Measurements from ENCODE around the gene NLGN1.

The NLGN1 gene

GRCh38 chr3:173641696-173642095 is 244.2 kb downstream of the NLGN1 start:
- no peak for TF ChIP-seq TCF4 (CRISPR knock-in tag; IDR thresholded peaks at IDR 0.05; ENCODE audit: borderline replicate concordance)
- TF ChIP-seq SNAI2 (CRISPR knock-in tag; IDR thresholded peaks at IDR 0.05): no peak
- no peak for TF ChIP-seq ISL1 (CRISPR knock-in tag; IDR thresholded peaks at IDR 0.05)
- TF ChIP-seq ARNTL (CRISPR knock-in tag; IDR thresholded peaks at IDR 0.05; ENCODE audit: borderline replicate concordance, low read depth): no peak
- no peak for TF ChIP-seq PATZ1 (CRISPR knock-in tag; IDR thresholded peaks at IDR 0.05; ENCODE audit: borderline replicate concordance)
- TF ChIP-seq ZNF8 (CRISPR knock-in tag; IDR thresholded peaks at IDR 0.05): no peak
- no peak for TF ChIP-seq ZNF70 (CRISPR knock-in tag; IDR thresholded peaks at IDR 0.05)
- TF ChIP-seq RARB (CRISPR knock-in tag; IDR thresholded peaks at IDR 0.05): no peak
- TF ChIP-seq ZFP30 (CRISPR knock-in tag; IDR thresholded peaks at IDR 0.05): no peak
- TF ChIP-seq POU6F1 (CRISPR knock-in tag; IDR thresholded peaks at IDR 0.05; ENCODE audit: borderline replicate concordance, low read depth): no peak
- TF ChIP-seq PPARA (CRISPR knock-in tag; IDR thresholded peaks at IDR 0.05; ENCODE audit: borderline replicate concordance): no peak
- no peak for TF ChIP-seq GLIS3 (CRISPR knock-in tag; IDR thresholded peaks at IDR 0.05)
- no peak for TF ChIP-seq CSRNP3 (CRISPR knock-in tag; IDR thresholded peaks at IDR 0.05)
- no peak for TF ChIP-seq ZC3H10 (CRISPR knock-in tag; IDR thresholded peaks at IDR 0.05)
- no peak for TF ChIP-seq TOX (CRISPR knock-in tag; IDR thresholded peaks at IDR 0.05; ENCODE audit: borderline replicate concordance)
- ATAC-seq: no peak

GRCh38 chr3:173644086-173645082 is 246.8 kb downstream of the NLGN1 start:
- no peak for ATAC-seq
- TF ChIP-seq ESRRG (CRISPR knock-in tag; IDR thresholded peaks at IDR 0.05): no peak
- no peak for TF ChIP-seq ISL1 (CRISPR knock-in tag; IDR thresholded peaks at IDR 0.05)

GRCh38 chr3:173650596-173650995 is 253.1 kb downstream of the NLGN1 start:
- no peak for ATAC-seq
- no peak for TF ChIP-seq RARB (CRISPR knock-in tag; IDR thresholded peaks at IDR 0.05)
- TF ChIP-seq TSHZ2 (CRISPR knock-in tag; IDR thresholded peaks at IDR 0.05): no peak
- no peak for TF ChIP-seq OSR1 (CRISPR knock-in tag; IDR thresholded peaks at IDR 0.05)
- TF ChIP-seq CSDC2 (CRISPR knock-in tag; IDR thresholded peaks at IDR 0.05): no peak
- TF ChIP-seq ZC3H10 (CRISPR knock-in tag; IDR thresholded peaks at IDR 0.05): no peak
- TF ChIP-seq ARNTL (CRISPR knock-in tag; IDR thresholded peaks at IDR 0.05; ENCODE audit: borderline replicate concordance, low read depth): no peak
- no peak for TF ChIP-seq ZNF70 (CRISPR knock-in tag; IDR thresholded peaks at IDR 0.05)
- no peak for TF ChIP-seq POU6F1 (CRISPR knock-in tag; IDR thresholded peaks at IDR 0.05; ENCODE audit: borderline replicate concordance, low read depth)
- TF ChIP-seq BACH2 (CRISPR knock-in tag; IDR thresholded peaks at IDR 0.05; ENCODE audit: borderline replicate concordance): no peak
- no peak for TF ChIP-seq SNAI2 (CRISPR knock-in tag; IDR thresholded peaks at IDR 0.05)
- no peak for TF ChIP-seq ZNF565 (CRISPR knock-in tag; conservative IDR thresholded peaks at IDR 0.05; ENCODE audit: low read depth)
- no peak for TF ChIP-seq PPARA (CRISPR knock-in tag; IDR thresholded peaks at IDR 0.05; ENCODE audit: borderline replicate concordance)
- TF ChIP-seq TOX (CRISPR knock-in tag; IDR thresholded peaks at IDR 0.05; ENCODE audit: borderline replicate concordance): no peak
- no peak for TF ChIP-seq ESRRG (CRISPR knock-in tag; IDR thresholded peaks at IDR 0.05)
- TF ChIP-seq ZFP30 (CRISPR knock-in tag; IDR thresholded peaks at IDR 0.05): no peak
- no peak for TF ChIP-seq PATZ1 (CRISPR knock-in tag; IDR thresholded peaks at IDR 0.05; ENCODE audit: borderline replicate concordance)
- no peak for TF ChIP-seq CREB5 (CRISPR knock-in tag; IDR thresholded peaks at IDR 0.05; ENCODE audit: low read depth)

All from SK-N-SH treated with all-trans-retinoic acid at 6 μM for 48 hours (cell line).